ENCODE data around the gene POMP. TPM values are rescaled to one million over a fixed set of nuclear protein-coding genes. Genes with fewer than 3 reads are reported as not detected.

Gene POMP
- total RNA-seq, 1 experiment from 2014 or later = 102 TPM

DNA sequence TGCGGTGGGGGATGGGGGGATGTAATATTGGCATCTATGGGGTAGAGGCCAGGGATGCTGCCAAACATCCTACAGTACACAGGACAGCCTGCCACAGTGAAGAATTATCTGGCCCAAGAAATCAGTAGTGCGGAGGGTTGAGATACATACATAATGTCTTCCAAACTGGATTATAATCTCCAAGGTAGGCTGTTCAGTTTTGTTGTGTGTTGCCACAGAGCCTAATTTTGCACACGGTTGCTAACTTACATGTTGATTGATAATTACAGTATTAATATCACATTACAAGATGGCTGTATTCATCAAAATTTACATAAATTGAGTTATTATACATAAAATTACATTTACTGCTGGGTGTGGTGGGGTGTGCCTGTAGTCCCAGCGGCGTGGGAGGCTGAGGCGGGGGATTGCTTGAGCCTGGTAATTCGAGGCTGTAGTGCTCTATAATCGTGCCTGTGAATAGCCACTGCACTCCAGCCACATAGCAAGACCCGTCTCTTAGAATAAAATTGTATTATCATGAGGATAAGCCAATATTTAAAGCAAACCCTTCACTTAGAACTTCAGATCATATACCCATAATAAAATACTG is 8.1 kb downstream of the POMP start:
- TF ChIP-seq, protein P1, sequence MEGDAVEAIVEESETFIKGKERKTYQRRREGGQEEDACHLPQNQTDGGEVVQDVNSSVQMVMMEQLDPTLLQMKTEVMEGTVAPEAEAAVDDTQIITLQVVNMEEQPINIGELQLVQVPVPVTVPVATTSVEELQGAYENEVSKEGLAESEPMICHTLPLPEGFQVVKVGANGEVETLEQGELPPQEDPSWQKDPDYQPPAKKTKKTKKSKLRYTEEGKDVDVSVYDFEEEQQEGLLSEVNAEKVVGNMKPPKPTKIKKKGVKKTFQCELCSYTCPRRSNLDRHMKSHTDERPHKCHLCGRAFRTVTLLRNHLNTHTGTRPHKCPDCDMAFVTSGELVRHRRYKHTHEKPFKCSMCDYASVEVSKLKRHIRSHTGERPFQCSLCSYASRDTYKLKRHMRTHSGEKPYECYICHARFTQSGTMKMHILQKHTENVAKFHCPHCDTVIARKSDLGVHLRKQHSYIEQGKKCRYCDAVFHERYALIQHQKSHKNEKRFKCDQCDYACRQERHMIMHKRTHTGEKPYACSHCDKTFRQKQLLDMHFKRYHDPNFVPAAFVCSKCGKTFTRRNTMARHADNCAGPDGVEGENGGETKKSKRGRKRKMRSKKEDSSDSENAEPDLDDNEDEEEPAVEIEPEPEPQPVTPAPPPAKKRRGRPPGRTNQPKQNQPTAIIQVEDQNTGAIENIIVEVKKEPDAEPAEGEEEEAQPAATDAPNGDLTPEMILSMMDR (conservative IDR thresholded peaks at IDR 0.05) = no peak

More for the DNA sequence above, 8.1 kb downstream of the POMP start:
- no peak overlapping the region for H3K4me3 Mint-ChIP-seq
- Histone ChIP-seq H4K8ac (replicated peaks; ENCODE audit: insufficient read length, low read depth, low read length) (no peak overlapping the region), H2BK120ac (ENCODE audit: low read depth, low read length, poor library complexity, severe bottlenecking) (no peak overlapping the region), H2BK12ac (ENCODE audit: insufficient read length, low read depth, low read length) (no peak overlapping the region), H3K18ac (ENCODE audit: insufficient read length, low read depth, low read length) (no peak overlapping the region), H3K56ac (ENCODE audit: insufficient read length, low read depth, low read length) (no peak overlapping the region), H3K9ac (ENCODE audit: extremely low read depth, insufficient read length, low read length) (no peak overlapping the region), H3K4me2 (ENCODE audit: insufficient read depth, insufficient read length, low read length) (no peak overlapping the region), H3K23me2 (ENCODE audit: insufficient read length, low read depth, low read length, poor library complexity, severe bottlenecking) (no peaks in the 10 kb centered on the region), H3K4ac (ENCODE audit: low read depth, low read length) (no peak overlapping the region), H2AK5ac (ENCODE audit: insufficient read length, low read length) (no peak overlapping the region), H3K4me1 (ENCODE audit: insufficient read depth, low read length) (no peaks in the 10 kb centered on the region), H3K9me3 (ENCODE audit: control insufficient read depth, low read depth, low read length) (no peaks in the 10 kb centered on the region), H3K27ac (ENCODE audit: insufficient read length, low read depth, low read length) (no peak overlapping the region), H3K79me1 (ENCODE audit: insufficient read depth, low read depth, low read length, poor library complexity, severe bottlenecking) (no peaks in the 10 kb centered on the region), H3K14ac (ENCODE audit: insufficient read depth, low read length) (no peak overlapping the region), H4K91ac (ENCODE audit: insufficient read length, low read depth, low read length) (no peak overlapping the region), H2AFZ (ENCODE audit: low read length) (no peak overlapping the region), H2BK5ac (ENCODE audit: insufficient read length, low read length) (no peak overlapping the region), H3K27me3 (ENCODE audit: insufficient read depth, low read length) (no peaks in the 10 kb centered on the region), H3K79me2 (ENCODE audit: insufficient read depth, low read length) (no peaks in the 10 kb centered on the region), H3K23ac (ENCODE audit: insufficient read length, low read depth, low read length) (no peak overlapping the region), H4K5ac (ENCODE audit: insufficient read length, low read depth, low read length) (no peak overlapping the region), H2BK15ac (ENCODE audit: low read depth, low read length) (no peak overlapping the region), H2BK20ac (ENCODE audit: low read depth, low read length, poor library complexity, severe bottlenecking) (no peak overlapping the region), H3T11ph (ENCODE audit: low read length) (no peak overlapping the region), H4K20me1 (ENCODE audit: control insufficient read depth, insufficient read depth, insufficient read length) (no peaks in the 10 kb centered on the region)
- H3K27ac Mint-ChIP-seq = no peak overlapping the region
- WGBS (ENCODE audit: extremely low coverage, insufficient read length, low lambda C conversion rate) = no CpG with 5 or more reads among the region's 9 CpGs
- DNase-seq = no peak
- H3K4me1 Mint-ChIP-seq = no peaks in the 10 kb centered on the region
- no peaks in the 10 kb centered on the region for H3K9me3 Mint-ChIP-seq
- H3K27me3 Mint-ChIP-seq (ENCODE audit: low read depth) = no peaks in the 10 kb centered on the region
- peaks cover 54 to 85% (median 84%) of the 10 kb centered on the region in 3 experiments; a peak in 6 of 7 replicates for H3K36me3 Mint-ChIP-seq (ENCODE audit: insufficient read depth in 1 of 3, low read depth in 3 of 3)

Measured in H9 (cell line).